ENCODE measurements around the gene MYL12B. TPM values are rescaled to one million over a fixed set of nuclear protein-coding genes. Genes with fewer than 3 reads are reported as not detected.
A peak's percentile ranks its signal among the peaks of the same experiment; 100 is the strongest.
"Not testable (repeated sequence)": the region's sequence is repeated elsewhere in the genome, so short reads cannot be mapped to it uniquely, and the experiment has no call there.

Gene MYL12B
- 607 and 828 TPM in 2 replicates for total RNA-seq

GRCh38 chr18:3261373-3262233 is at the start of gene MYL12B:
Gene MYL12B, plus strand, starts transcription at chr18:3262133. Its CDS starts 10,766 bp downstream, at chr18:3272899.
- peak; percentile 87 for DNase-seq

DNA sequence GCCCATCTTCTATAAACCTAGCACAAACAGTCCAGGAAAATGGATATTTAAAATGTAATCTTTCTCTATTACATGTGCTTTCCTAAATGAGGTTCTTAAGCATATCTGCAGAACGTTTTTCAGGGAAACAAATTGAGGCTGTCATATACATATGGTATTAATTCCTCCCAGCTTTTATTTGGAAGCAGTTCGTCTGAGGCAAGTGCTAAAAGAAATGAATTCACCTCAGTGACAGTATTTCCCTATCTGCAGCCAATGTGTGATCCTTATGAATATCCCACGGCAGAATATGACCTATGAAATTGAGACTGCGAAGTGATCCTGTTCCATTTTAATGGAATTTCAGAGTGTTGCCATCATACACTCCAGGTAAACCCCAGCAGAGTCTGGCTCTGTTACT is 49.3 kb upstream of the MYL12B start:
- DNase-seq: no peak

DNA sequence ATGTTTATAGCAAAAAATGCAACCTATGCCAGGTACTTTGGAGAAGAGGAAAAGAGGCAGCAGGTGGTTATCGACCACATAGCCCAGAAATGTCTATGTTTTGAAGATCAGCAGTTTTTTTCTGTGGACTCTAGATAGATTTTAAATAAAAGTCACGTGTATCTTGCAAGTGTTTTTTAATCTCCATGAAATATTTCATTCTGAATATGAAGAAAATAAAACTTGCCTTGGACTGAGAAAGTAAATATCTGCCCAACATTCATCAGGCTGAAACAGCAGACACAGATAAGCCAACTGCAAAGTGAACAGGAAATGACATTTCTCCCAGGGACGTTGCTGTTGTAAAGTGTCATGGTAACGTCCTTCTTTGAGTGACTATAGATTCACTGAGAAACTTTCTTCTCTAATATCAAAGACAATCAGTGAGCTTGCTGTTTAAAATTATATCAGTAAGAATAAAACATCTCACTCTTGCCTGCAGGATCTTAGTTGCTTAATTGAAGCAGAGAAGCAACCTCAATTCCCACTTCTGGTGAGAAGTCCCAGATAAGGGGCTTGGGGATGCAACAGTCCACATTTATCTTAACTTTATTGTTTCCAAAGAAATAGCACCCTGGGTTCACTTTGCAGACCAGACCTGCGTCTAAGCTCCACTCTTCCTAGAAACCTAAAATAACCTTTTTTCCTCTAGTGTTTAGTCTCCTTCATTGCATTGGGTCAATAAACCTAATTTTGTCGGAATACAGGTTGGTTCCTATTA is 48.5 kb upstream of the MYL12B start:
- DNase-seq: peak; percentile 49

- no peak for DNase-seq
Observed at GRCh38 chr18:3214855-3215637, 46.9 kb upstream of the MYL12B start.

DNA sequence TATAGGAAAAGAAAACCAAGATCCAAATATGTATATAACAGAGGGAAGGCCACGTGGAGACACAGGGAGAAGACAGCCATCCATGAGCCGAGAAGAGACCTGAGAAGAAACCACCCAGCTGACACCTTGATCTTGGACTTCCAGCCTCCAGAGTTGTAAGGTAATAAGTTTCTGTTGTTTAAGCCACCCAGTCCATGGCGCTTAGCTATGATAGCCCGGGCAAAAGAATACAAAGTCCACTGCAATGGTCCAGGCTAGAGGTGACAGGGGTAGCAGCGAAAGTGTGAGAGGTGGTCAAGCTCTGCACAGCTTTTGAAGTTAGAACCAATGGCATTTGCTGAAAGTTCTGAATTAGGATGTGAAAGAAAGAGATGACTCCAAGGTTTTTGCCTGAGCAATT is 44.9 kb upstream of the MYL12B start:
- DNase-seq: no peak

DNA sequence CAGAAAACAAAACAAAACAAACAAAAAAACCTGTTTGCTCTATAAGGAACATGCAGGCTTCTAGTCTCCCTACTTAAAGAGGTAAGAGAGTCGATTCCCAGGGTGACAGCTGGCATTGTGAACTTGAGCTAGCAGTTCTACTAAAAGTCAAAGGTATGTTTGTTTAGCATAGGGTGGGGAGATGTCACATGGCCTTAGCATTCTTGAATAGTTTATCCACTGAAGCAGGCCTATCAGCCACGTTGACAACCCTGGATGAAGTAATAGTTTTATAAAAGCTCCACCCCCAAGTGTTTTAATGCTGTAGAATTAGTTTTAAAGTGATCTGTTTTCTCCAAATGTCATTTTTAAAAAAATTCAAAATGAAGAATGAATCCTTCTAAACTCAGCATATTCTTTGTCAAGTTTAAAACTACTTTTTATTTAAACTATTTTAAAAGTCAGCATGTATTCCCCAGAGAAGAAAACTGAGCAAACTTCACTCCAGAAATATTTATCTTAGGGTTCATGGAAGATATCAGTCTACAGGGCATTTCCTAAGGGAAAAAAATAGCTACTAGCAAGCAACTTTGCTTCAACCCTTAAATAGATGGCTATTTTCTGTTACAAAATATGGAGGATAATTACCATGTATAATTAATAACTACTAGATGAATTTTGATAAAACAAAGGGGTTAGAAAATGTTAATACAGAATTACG is 43.8 kb upstream of the MYL12B start:
- DNase-seq: no peak

DNA sequence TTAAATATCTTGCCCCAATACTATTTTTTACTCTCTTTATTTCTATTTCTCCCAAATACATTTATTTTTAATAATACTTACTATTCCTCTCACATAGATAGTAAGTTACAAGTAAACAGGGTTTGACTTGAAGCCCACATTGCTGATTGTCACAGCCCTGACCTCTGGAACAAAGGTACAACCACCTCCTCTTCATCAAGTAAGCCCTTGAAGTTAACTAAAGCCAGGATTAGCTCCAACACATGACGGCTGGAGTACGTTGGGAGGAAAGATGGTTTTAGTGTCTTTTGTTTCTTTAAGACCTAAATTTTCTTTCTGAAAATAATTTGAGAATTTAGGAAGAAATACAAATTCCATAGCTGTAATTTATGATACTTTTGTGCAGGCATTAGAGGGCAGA is 43.1 kb upstream of the MYL12B start:
- no peak for DNase-seq

DNA sequence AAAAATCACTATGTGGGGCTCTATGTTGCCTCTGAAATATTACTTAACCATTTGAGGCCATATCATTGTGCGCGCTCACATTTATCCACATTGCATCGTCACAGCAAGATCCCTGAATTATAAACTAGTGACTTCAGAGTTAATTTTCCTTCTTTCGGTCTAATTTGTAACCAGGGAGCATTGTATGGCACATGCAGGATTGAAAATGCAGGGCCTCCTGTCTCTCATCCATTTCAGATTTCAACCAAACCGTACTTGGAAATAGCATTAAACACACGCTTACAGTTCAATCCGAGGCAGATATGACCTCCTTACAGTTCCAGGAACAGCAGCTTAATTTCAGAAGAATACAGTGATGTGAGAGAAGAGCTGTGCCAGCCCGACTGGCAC is 42.7 kb upstream of the MYL12B start:
- no peak for DNase-seq

DNA sequence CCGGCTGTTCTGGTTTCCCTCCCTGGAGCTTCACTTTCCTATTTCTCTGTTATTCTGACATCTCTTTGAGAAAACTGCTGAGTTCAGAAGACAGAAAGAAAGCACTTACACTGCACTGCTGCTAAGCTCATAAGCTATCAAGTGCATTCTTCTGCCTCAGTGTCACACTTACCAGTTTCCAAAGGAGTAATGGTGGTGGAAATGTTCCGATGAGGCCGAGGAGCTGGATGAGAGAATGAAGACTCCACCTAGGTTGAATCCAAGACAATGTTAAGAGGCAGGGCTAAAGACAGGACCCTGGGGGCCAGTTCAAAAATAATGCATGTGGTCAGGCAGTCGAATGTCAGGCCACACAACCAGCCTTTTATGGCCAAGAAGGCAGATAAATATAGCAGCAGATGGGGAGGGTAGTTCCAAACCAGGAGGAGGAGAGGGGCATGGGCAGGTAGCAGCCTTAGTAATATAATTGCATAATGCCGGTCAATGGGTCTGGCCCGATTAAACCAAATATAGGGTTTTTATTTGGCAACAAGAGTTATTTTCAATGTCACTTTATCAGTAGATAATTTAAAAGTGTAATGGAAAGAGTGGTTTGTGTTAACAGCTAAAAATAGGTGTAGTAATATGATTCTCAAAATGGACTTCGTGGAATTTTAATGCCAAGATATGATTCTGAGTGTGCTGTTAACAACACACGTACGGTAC is 42.1 kb upstream of the MYL12B start, which contains the start of gene MYOM1:
TSS of gene MYOM1 (minus strand) at position 338 of the 705 bp plus-strand sequence. CDS start 4,745 bp downstream, outside the sequence.
- no peak for DNase-seq

DNA sequence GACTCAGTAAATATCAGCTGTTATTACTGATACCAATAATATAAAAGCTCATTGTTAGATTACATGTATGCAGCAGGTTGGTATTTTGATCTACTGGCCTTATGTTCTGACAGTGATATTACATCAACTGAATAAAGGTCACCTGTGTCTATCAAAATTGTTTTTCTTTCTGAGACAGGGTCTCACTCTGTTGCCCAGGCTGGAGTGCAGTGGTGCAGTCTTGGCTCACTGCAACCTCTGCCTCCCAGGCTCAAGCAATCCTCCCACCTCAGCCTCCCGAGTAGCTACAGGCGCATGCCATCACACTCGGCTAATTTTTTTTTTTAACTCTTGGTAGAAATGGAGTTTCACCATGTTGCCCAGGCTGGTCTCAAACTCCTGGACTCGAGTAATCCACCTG is 41.1 kb upstream of the MYL12B start:
- DNase-seq: not testable (repeated sequence)

DNA sequence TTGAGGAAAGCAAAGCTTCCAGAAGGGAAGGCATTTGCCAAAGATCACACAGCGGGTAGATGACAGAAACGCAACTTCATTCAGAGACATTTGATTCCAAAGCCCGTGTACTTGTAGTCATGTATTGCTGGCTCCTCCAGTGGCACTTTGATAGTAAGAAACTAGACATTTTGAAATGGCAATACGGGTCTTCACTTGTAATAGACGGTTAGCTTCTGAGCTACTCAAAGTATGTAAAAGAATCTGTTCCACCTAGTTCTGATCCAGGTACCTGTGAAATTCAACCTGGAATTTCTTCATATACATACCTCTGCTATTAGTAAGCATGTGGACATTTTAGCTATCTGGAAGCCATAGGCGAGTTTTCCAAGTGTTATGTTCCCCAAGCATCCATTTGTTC is 40.4 kb upstream of the MYL12B start:
- no peak for DNase-seq

DNA sequence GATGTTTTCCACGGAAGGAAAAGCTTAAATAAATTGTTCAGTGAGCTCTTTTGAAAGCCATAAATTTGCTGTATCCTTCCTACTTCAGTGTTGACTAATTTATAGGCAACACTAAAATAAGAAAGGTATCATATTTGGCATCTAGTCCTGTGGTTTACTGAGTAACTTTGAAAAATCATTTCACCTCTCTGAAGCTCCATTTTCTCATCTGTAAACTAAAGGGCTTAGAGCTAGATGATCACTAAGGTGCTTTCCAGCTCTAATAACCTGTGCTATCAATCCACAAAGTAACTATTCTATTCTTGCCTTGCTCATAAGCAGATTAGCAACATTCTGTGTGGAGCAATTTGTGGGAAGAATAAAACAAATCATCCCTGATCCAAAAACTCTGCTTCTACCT is 38.6 kb upstream of the MYL12B start:
- no peak for DNase-seq

- DNase-seq: no peak
Observed at GRCh38 chr18:3224223-3224622, 37.7 kb upstream of the MYL12B start.

DNA sequence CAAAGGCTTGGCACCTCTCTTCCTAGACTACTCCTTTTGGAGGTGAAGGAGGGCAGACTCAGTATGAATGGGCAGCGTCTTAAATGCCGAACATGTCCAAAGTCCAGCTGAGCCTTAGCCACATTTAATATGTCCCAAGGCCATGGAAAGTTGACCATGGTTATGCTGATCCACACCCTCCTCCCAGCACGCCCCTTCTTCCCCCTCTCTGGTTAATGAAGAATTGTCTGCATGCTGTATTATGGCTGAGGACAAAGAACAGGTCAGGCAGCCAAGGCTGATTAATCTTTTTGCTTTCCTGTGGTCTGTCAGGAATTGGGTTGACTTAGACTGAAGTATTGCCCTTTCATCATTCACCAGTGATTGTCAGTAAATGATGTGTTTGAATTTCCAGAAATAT is 36.3 kb upstream of the MYL12B start:
- no peak for DNase-seq

DNA sequence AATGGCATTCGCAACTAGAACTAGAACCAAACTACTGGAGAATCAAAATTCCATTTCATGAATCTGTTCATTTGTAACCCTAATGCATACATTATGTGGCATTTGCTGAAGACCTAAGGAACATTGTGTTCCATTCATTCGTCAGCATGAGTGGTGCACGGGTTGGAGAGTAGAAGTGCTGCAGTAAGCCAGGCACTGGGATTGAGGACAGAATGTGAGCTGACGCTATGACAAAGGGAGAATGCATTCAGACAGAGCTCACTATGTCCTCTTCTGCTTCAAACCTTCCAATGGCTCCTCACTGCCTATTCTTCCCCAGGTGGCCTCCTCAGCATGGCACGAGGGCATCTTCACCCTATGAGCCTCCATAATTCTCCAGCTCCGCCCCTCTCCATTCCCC is 35.9 kb upstream of the MYL12B start:
- no peak for DNase-seq

DNA sequence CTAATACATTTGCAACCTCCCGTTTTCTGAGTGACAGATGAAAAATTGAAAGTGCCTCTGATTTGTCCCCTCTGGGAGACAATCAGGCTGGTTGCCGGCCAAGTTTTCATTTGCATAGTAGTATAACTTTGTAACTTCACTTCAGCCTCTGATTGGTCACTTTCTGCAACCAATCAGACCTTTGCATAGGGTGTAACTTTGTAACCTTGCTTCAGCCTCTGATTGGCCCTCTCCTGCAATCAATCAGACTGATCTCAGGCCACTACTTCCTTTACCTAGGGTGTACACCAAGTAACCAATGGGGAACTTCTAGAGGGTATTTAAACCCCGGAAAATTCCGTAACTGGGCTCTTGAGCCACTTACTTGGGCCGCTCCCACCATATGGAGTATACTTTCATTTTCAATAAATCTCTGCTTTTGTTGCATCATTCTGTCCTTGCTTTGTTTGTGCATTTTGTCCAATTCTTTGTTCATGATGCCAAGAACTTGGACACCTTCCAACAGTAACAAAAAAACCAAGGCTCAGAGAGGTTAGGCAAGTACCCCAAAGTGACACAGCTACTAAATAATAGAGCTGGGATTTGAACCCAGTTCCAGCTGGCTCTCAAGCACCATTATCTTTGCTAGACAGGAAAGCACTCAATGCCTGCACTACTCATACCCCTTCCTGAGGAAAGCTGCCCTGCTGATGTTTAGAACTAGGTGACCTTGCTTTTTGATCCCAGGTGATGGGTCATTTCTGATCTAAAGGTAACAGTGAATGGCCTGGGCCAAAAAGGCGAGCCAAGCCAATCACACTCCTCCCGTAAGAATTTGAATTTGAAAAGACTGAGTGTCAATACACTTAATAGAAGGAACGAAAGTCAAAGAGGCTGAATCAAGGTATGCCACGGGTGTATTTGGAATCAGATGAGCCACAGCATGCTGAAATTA is 31.3 kb upstream of the MYL12B start:
- DNase-seq: no peak

GRCh38 chr18:3233004-3233403 is 28.9 kb upstream of the MYL12B start:
- no peak for DNase-seq

DNA sequence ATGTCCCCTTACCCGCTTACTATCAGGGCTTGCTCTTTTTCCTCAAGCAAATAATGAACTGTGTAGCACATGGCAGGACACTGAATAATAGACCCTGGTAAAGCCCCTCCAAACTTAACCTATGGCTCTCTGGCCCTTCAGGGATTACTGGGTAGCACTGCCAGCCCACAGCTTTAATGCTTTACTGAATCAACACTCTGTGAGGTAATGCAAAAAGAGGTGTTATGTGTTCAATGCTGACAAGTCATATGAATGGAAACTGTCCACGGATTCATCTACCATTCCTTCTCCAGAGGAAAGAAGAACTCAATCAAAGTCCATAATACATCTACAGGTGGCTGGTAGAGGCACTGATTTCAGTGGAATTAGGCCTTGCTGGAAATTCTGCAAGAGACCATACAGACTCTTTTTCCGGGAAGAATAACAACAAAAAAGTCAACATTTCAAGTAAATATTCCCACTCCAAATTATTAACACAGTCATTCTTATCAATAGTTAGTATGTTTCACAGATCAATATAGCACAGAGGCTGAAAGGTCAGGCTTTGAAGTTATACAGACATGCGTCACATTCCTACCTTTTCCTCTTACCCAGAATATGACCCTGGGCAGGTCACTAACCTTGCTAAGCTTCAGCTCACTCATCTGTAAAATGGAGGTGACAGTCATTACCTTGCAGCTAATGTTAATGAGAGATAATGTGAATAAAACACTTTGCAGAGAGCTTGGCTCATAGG is 28.3 kb upstream of the MYL12B start:
- DNase-seq: no peak

GRCh38 chr18:3234457-3234856 is 27.5 kb upstream of the MYL12B start:
- no peak for DNase-seq

- DNase-seq: no peak
Observed at GRCh38 chr18:3235846-3236245, 26.1 kb upstream of the MYL12B start.
